ENCODE measurements around the gene NTRK2.

The NTRK2 gene

DNA sequence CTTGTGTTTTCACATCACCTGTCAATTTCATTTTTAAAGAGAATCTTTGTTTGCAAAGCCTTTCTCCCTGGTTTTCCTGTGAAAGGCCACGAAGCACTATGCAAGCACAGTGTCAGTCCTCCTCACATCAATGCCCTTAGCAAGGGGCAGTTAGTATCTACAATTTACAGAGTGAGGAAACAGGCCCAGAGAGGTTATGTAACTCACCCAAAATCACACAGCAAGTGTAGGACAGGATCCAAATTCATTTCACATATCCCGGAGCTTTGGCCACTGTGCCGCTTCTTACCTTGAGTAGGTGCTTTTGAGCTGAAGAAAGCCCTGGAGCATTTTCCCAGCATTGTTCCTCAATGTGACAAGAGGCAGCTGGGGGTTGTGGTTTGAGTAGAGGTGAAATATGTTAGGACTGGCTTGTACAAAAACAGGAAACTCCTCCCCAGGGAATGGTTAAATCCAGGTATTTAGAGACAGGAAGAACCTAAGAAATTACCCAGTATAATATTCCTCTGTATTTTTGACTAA, 283.8 kb downstream of the NTRK2 start:
- TF ChIP-seq, protein P1, sequence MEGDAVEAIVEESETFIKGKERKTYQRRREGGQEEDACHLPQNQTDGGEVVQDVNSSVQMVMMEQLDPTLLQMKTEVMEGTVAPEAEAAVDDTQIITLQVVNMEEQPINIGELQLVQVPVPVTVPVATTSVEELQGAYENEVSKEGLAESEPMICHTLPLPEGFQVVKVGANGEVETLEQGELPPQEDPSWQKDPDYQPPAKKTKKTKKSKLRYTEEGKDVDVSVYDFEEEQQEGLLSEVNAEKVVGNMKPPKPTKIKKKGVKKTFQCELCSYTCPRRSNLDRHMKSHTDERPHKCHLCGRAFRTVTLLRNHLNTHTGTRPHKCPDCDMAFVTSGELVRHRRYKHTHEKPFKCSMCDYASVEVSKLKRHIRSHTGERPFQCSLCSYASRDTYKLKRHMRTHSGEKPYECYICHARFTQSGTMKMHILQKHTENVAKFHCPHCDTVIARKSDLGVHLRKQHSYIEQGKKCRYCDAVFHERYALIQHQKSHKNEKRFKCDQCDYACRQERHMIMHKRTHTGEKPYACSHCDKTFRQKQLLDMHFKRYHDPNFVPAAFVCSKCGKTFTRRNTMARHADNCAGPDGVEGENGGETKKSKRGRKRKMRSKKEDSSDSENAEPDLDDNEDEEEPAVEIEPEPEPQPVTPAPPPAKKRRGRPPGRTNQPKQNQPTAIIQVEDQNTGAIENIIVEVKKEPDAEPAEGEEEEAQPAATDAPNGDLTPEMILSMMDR (IDR thresholded peaks at IDR 0.05; ENCODE audit: borderline replicate concordance, insufficient read depth, low read depth, low read length), result no peak

DNA sequence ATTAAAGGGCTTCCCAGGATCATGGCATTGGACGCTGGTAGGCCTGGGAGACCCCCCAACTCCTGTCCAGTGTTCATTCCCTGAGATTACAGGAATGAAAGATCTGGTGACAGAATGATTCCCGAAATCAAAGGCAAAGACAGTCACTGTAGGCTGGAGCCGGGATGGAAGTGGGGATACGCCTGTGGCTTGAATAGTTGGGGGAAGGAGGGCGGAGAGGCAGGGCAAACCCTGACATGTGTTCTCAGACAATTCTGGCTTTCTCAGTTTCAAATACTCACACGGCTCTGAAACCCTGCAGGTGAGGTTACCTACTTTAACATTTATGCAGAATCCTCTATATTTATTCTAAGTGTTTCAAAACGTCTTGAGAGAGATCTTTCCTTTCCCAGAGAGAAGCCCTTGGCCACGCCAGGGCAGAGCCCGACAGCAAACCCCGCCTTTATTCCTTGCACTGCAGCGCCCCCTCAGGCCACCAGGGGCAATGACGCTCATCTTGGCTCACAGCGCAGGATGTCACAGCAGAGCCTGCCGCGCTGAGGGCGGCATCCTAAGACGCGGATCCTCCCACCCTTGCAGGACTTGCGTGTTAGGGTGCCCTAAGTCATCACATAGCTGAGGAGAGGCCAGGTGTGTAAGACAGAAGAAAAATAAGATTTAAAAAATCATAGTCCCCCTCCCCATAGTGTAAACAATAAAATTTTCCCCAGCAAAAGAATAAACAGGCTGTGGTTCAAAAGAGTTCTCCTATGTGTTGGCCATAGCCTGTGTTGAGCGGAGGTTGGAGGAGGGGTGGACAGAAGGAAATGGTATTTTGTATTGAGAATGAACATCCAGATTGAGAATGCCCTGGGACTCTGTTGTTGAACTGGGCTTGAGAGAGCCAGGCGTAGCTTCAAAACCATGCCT, 284.5 kb downstream of the NTRK2 start:
- no peak overlapping the region for H3K4me3 ChIP-seq (ENCODE audit: low read depth, low read length)
- TF ChIP-seq, protein P1 (IDR thresholded peaks at IDR 0.05; ENCODE audit: borderline replicate concordance, insufficient read depth, low read depth, low read length), result peak; percentile 88

More for the DNA sequence above, 283.8 kb downstream of the NTRK2 start:
- no peak overlapping the region for H3K4me3 ChIP-seq (ENCODE audit: low read depth, low read length)

DNA sequence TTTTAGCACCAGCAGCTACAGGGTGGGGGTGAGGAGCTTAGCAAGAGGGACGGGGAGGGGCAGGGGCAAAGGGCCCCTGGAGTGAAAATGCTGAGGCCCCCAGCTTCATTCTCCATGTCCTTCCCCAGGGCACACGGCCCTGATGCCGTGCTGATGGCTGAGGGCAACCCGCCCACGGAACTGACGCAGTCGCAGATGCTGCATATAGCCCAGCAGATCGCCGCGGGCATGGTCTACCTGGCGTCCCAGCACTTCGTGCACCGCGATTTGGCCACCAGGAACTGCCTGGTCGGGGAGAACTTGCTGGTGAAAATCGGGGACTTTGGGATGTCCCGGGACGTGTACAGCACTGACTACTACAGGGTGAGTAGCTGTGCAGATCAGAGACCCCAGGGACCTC, 285.6 kb downstream of the NTRK2 start:
- TF ChIP-seq, protein P1 (IDR thresholded peaks at IDR 0.05; ENCODE audit: borderline replicate concordance, insufficient read depth, low read depth, low read length), result no peak
- no peak overlapping the region for H3K4me3 ChIP-seq (ENCODE audit: low read depth, low read length)

DNA sequence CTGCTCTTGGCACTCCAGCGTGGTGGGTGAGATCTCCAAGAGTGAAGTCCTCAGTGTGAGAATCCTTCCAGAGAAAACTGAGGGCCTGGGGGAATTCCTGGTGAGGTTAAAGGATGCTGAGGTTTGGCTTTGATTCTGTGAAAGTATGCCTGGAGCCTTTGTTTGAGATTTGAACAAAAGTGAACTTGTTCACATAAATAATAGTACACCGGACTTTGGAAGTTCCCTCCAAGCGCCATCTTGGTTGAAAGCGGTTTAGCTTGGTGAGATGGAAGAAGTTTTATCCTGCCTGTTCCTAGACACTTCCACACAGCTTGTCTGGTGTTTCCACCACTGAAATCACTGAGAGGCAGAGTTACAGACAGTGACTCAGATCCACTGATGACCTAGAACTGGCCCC, 286.4 kb downstream of the NTRK2 start:
- H3K4me3 ChIP-seq (ENCODE audit: low read depth, low read length), result no peak overlapping the region

DNA sequence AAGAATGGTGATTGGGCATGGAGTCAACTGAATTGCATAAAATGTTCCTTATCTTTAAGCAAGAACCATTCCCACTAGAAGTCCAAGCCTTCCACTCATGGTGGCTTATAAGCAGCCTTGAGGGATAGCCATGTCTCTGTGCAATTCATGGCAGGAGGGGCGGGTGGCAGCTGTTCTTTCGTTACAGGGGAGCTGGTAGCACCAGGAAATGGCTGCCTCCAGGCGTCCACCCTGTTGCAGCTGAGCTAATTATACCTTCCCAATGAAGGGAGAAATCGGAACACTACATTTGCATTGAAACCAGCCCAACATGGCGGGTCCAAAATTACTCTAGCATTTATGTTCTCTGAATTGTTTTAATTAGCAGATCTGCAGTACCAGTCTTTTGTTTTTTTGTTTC, 289.8 kb downstream of the NTRK2 start:
- TF ChIP-seq, protein P1 (IDR thresholded peaks at IDR 0.05; ENCODE audit: borderline replicate concordance, insufficient read depth, low read depth, low read length), result no peak
- H3K4me3 ChIP-seq (ENCODE audit: low read depth, low read length), result no peak overlapping the region

More for the DNA sequence above, 286.4 kb downstream of the NTRK2 start:
- TF ChIP-seq, protein P1 (IDR thresholded peaks at IDR 0.05; ENCODE audit: borderline replicate concordance, insufficient read depth, low read depth, low read length), result no peak

DNA sequence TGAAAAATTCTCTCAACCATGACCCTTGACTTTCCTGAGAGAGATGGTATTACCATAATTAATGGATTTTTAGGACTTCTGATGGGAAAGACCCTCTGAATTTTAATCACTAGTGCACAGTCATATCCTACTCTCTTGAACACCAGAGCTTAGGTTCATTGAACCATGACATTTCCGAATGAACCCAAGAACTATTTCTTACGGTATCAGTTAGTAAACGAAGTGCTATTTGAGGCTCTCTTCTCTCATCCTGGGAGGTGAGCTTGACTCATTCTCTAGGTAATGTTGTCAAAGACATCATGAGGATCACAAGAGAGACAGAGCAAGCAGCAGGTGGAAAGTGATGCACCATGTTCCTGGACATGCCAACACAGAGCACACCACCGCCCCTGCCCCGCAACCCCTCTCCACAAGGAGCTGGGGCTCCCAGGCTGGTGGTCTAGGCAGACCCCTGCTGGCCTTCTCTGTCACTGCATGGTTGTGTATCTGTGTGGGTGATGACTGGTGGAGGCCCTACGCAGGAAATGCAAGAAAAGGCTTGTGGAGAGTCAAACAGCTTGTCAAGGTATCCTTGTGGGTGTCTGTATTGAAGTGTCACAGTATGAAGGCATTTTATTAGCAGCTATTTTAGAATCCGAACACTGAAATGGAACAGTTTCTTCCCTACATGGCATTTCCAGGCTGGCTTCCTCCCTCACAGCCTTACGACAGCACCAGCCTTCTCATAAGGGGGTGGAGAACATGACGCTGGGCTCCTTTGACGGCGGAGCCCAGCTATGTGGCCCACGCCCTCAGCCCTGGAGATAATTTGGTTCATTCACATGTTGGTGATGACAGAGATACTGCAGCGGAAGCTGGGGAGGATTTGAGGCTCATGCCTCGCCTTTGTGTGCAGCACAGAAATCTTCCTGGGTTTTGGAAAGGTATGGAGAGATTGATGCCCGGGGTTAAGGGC, 297.6 kb downstream of the NTRK2 start:
- TF ChIP-seq, protein P1 (IDR thresholded peaks at IDR 0.05; ENCODE audit: borderline replicate concordance, insufficient read depth, low read depth, low read length), result peak; percentile 39; the same call in 1 of the 2 replicates
- H3K4me3 ChIP-seq (ENCODE audit: low read depth, low read length), result no peak overlapping the region

Measured in GM12875 (cell line).